Measurements from ENCODE around the gene PGGHG.
"Not testable (repeated sequence)": the region's sequence is repeated elsewhere in the genome, so short reads cannot be mapped to it uniquely, and the experiment has no call there.

Gene PGGHG

GRCh38 chr11:326842-327580 is 38.1 kb downstream of the PGGHG start:
- in situ Hi-C loops (cut with MboI; ENCODE audit: low sequenced_read_pairs): no loop called here

- in situ Hi-C loops (cut with MboI; ENCODE audit: low sequenced_read_pairs): no loop called here
Observed at GRCh38 chr11:327581-327923, 38.6 kb downstream of the PGGHG start.

GRCh38 chr11:328012-328411 is 39.1 kb downstream of the PGGHG start:
- in situ Hi-C loops (cut with MboI; ENCODE audit: low sequenced_read_pairs): no loop called here

- in situ Hi-C loops (cut with MboI; ENCODE audit: low sequenced_read_pairs): not testable (repeated sequence)
Observed at GRCh38 chr11:328516-329100, 39.7 kb downstream of the PGGHG start.

- in situ Hi-C loops (cut with MboI; ENCODE audit: low sequenced_read_pairs): no loop called here
Observed at GRCh38 chr11:329886-330253, 40.9 kb downstream of the PGGHG start.

- in situ Hi-C loops (cut with MboI; ENCODE audit: low sequenced_read_pairs): no loop called here
Observed at GRCh38 chr11:330307-330693, 41.4 kb downstream of the PGGHG start.

GRCh38 chr11:330694-331357 is 41.9 kb downstream of the PGGHG start:
- in situ Hi-C loops (cut with MboI; ENCODE audit: low sequenced_read_pairs): no loop called here

- in situ Hi-C loops (cut with MboI; ENCODE audit: low sequenced_read_pairs): no loop called here
Observed at GRCh38 chr11:331358-332060, 42.6 kb downstream of the PGGHG start.

GRCh38 chr11:332651-333480 is 43.9 kb downstream of the PGGHG start:
- in situ Hi-C loops (cut with MboI; ENCODE audit: low sequenced_read_pairs): no loop called here

GRCh38 chr11:333616-334263 is 44.8 kb downstream of the PGGHG start:
- in situ Hi-C loops (cut with MboI; ENCODE audit: low sequenced_read_pairs): not testable (repeated sequence)

GRCh38 chr11:334264-334994 is 45.5 kb downstream of the PGGHG start:
- in situ Hi-C loops (cut with MboI; ENCODE audit: low sequenced_read_pairs): no loop called here

GRCh38 chr11:335779-336658 is 47.1 kb downstream of the PGGHG start:
- in situ Hi-C loops (cut with MboI; ENCODE audit: low sequenced_read_pairs): no loop called here

- in situ Hi-C loops (cut with MboI; ENCODE audit: low sequenced_read_pairs): no loop called here
Observed at GRCh38 chr11:336659-337198, 47.8 kb downstream of the PGGHG start.

- in situ Hi-C loops (cut with MboI; ENCODE audit: low sequenced_read_pairs): no loop called here
Observed at GRCh38 chr11:337711-338110, 48.8 kb downstream of the PGGHG start.

- in situ Hi-C loops (cut with MboI; ENCODE audit: low sequenced_read_pairs): no loop called here
Observed at GRCh38 chr11:339963-340362, 51.0 kb downstream of the PGGHG start.

GRCh38 chr11:340539-341512 is 51.9 kb downstream of the PGGHG start:
- in situ Hi-C loops (cut with MboI; ENCODE audit: low sequenced_read_pairs): no loop called here

- in situ Hi-C loops (cut with MboI; ENCODE audit: low sequenced_read_pairs): no loop called here
Observed at GRCh38 chr11:342328-342727, 53.4 kb downstream of the PGGHG start.

Data from HL-60/S4 (cell line).